HEK293 (cell line): Measurements from ENCODE around the gene OPA3.

Experiments
- CTCF ChIA-PET: fragments of 350-600 bp; formaldehyde crosslinking; extraction: SDS; loops from one replicate; lab custom pipeline; 2021; ENCODE audit warnings: antibody characterized with exemption; lab: Yijun Ruan, JAX
- POLR2A ChIA-PET: fragments of 300-600 bp; formaldehyde crosslinking; extraction: SDS; loops from one replicate; lab custom pipeline; 2020; ENCODE audit warnings: antibody characterized with exemption, inconsistent platforms; lab: Yijun Ruan, JAX
- H3K27ac ChIP-seq: fragments of 200-500 bp; sonication (Bioruptor generic); 2 replicates; pipeline ENCODE4 v1.5.1; 2014; ENCODE audit warnings: low read depth, low read length, control low read depth, inconsistent platforms; ENCODE audit errors: extremely low read depth
- H3K36me3 ChIP-seq, 2 experiments: fragments of 200-500 bp in 1 of 2; sonication (Bioruptor generic) in 1 of 2; 1 replicate in 1 of 2; 2 replicates in 1 of 2; pipeline ENCODE4 v1.5.1; 2014 to 2017; ENCODE audit warnings: inconsistent platforms in 2 of 2, low read length in 2 of 2; ENCODE audit not compliant: control insufficient read depth in 2 of 2, insufficient read depth in 1 of 2
- H3K4me1 ChIP-seq: fragments of 200-500 bp; sonication (Bioruptor generic); 2 replicates; pipeline ENCODE4 v1.5.1; 2014; ENCODE audit warnings: mild to moderate bottlenecking, low read length, inconsistent platforms; ENCODE audit not compliant: control insufficient read depth, insufficient read depth
- H3K4me3 ChIP-seq: 2 replicates; pipeline ENCODE4 v1.5.1; 2011; ENCODE audit warnings: low read depth, mild to moderate bottlenecking, control low read depth, low read length, moderate library complexity
- H3K9me3 ChIP-seq: fragments of 200-500 bp; sonication (Bioruptor generic); 2 replicates; pipeline ENCODE4 v1.5.1; 2014; ENCODE audit warnings: low read depth, low read length, inconsistent platforms; ENCODE audit not compliant: control insufficient read depth, insufficient read depth
- IKZF3 ChIP-seq: fragments of 450-650 bp; IDR thresholded peaks from 2 replicates; pipeline ENCODE4 v1.5.0; 2018; ENCODE audit warnings: missing biosample characterization, mild to moderate bottlenecking, missing genetic modification characterization, moderate library complexity
- KLF1 ChIP-seq: fragments of 450-650 bp; formaldehyde crosslinking; IDR thresholded peaks from 2 replicates; pipeline ENCODE4 v1.5.1; 2016; ENCODE audit warnings: missing biosample characterization, missing genetic modification characterization
- PRDM1 ChIP-seq: fragments of 450-650 bp; formaldehyde crosslinking; IDR thresholded peaks from 2 replicates; pipeline ENCODE4; 2016; ENCODE audit warnings: missing biosample characterization, missing genetic modification characterization
- SCRT1 ChIP-seq: fragments of 450-650 bp; formaldehyde crosslinking; IDR thresholded peaks from 2 replicates; pipeline ENCODE4 v1.5.1; 2016; ENCODE audit warnings: missing biosample characterization, missing genetic modification characterization, borderline replicate concordance
- SCRT2 ChIP-seq: fragments of 450-650 bp; formaldehyde crosslinking; IDR thresholded peaks from 2 replicates; pipeline ENCODE4 v1.5.1; 2016; ENCODE audit warnings: missing biosample characterization, missing genetic modification characterization
- WT1 ChIP-seq: fragments of 450-650 bp; formaldehyde crosslinking; IDR thresholded peaks from 2 replicates; pipeline ENCODE4 v1.5.1; 2016; ENCODE audit warnings: missing biosample characterization, missing genetic modification characterization
- ZBTB48 ChIP-seq: fragments of 450-650 bp; formaldehyde crosslinking; IDR thresholded peaks from 2 replicates; pipeline ENCODE4 v1.5.1; 2016; ENCODE audit warnings: missing biosample characterization, missing genetic modification characterization
- ZBTB7A ChIP-seq: fragments of 450-650 bp; formaldehyde crosslinking; IDR thresholded peaks from 2 replicates; pipeline ENCODE4 v1.5.1; 2016; ENCODE audit warnings: low read depth, missing biosample characterization, missing genetic modification characterization
- ZNF214 ChIP-seq: fragments of 450-650 bp; formaldehyde crosslinking; IDR thresholded peaks from 2 replicates; pipeline ENCODE4 v1.5.1; 2017; ENCODE audit warnings: missing biosample characterization, mild to moderate bottlenecking, missing genetic modification characterization, borderline replicate concordance
- ZNF23 ChIP-seq: fragments of 450-650 bp; formaldehyde crosslinking; IDR thresholded peaks from 2 replicates; pipeline ENCODE4 v1.5.1; 2016; ENCODE audit warnings: missing biosample characterization, missing genetic modification characterization, borderline replicate concordance
- ZNF266 ChIP-seq: fragments of 450-650 bp; formaldehyde crosslinking; IDR thresholded peaks from 2 replicates; pipeline ENCODE4 v1.5.1; 2016; ENCODE audit warnings: missing biosample characterization, missing genetic modification characterization, low read depth
- ZNF626 ChIP-seq: fragments of 450-650 bp; sonication (Bioruptor Pico); formaldehyde crosslinking; IDR thresholded peaks from 2 replicates; pipeline ENCODE4 v1.5.1; 2018; ENCODE audit warnings: missing biosample characterization, missing genetic modification characterization, inconsistent platforms
- ZNF654 ChIP-seq: fragments of 450-650 bp; formaldehyde crosslinking; IDR thresholded peaks from 2 replicates; pipeline ENCODE4 v1.5.1; 2016; ENCODE audit warnings: low read depth, missing biosample characterization, missing genetic modification characterization
- TF ChIP-seq, protein P1 (sequence below): fragments of 450-650 bp; formaldehyde crosslinking; IDR thresholded peaks from 2 replicates; pipeline ENCODE4 v1.5.1; 2016; ENCODE audit warnings: missing biosample characterization, missing genetic modification characterization
- TF ChIP-seq, protein P2 (sequence below): fragments of 450-650 bp; formaldehyde crosslinking; IDR thresholded peaks from 2 replicates; pipeline ENCODE4; 2016; ENCODE audit warnings: missing biosample characterization, missing genetic modification characterization
- TF ChIP-seq, protein P3 (sequence below): fragments of 450-650 bp; formaldehyde crosslinking; conservative IDR thresholded peaks from 2 replicates; pipeline ENCODE4 v1.5.1; 2016; ENCODE audit warnings: low read depth, missing biosample characterization, missing genetic modification characterization
- TF ChIP-seq, protein P4 (sequence below): fragments of 450-650 bp; formaldehyde crosslinking; IDR thresholded peaks from 2 replicates; pipeline ENCODE4 v1.5.1; 2017; ENCODE audit warnings: missing biosample characterization, missing genetic modification characterization
- TF ChIP-seq, protein P5 (sequence below): fragments of 450-650 bp; IDR thresholded peaks from 2 replicates; pipeline ENCODE4 v1.5.1; 2018; ENCODE audit warnings: missing biosample characterization, missing genetic modification characterization

The OPA3 gene

DNA sequence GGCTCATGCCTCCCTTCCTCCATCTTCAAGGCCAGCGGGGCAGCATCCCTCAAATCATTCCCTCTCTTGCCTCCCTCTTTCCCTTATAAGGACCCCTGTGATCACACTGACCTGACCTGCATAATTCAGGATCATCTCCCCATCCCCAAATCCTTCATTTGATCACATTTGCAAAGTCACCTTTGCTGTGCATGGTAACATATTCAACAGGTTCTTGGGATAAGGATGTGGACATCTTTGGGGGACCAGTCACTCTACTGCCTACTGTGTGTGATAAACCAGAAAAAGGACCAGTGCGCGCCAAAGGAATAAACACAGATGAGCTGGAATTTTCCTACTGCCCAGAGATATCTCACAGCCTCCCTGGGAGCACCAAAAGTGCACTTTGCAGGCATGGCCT, 7.9 kb downstream of the OPA3 start:
- Histone ChIP-seq H3K36me3 (peaks cover 0 to under 1% of the 10 kb centered on the region in 2 experiments; a peak in 1 of 3 replicates), H3K9me3 (no peaks in the 10 kb centered on the region), H3K4me1 (peaks cover 4% of the 10 kb centered on the region), H3K4me3 (no peak overlapping the region), H3K27ac (no peak overlapping the region)
- CTCF ChIA-PET: interaction anchor here (0.5 to 1.4 kb wide), 4 partner anchors 19 to 308 kb away, joined by 3 to 7 read pairs (median 4); no protein-coding TSS in a partner anchor
- no peak for TF ChIP-seq ZNF23 (tag by site-specific recombination)
- TF ChIP-seq SCRT1: peak; percentile 89
- TF ChIP-seq SCRT2 (tag by site-specific recombination): peak; percentile 91
- TF ChIP-seq, protein P1, sequence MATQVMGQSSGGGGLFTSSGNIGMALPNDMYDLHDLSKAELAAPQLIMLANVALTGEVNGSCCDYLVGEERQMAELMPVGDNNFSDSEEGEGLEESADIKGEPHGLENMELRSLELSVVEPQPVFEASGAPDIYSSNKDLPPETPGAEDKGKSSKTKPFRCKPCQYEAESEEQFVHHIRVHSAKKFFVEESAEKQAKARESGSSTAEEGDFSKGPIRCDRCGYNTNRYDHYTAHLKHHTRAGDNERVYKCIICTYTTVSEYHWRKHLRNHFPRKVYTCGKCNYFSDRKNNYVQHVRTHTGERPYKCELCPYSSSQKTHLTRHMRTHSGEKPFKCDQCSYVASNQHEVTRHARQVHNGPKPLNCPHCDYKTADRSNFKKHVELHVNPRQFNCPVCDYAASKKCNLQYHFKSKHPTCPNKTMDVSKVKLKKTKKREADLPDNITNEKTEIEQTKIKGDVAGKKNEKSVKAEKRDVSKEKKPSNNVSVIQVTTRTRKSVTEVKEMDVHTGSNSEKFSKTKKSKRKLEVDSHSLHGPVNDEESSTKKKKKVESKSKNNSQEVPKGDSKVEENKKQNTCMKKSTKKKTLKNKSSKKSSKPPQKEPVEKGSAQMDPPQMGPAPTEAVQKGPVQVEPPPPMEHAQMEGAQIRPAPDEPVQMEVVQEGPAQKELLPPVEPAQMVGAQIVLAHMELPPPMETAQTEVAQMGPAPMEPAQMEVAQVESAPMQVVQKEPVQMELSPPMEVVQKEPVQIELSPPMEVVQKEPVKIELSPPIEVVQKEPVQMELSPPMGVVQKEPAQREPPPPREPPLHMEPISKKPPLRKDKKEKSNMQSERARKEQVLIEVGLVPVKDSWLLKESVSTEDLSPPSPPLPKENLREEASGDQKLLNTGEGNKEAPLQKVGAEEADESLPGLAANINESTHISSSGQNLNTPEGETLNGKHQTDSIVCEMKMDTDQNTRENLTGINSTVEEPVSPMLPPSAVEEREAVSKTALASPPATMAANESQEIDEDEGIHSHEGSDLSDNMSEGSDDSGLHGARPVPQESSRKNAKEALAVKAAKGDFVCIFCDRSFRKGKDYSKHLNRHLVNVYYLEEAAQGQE (tag by site-specific recombination): no peak
- POLR2A ChIA-PET: interaction anchor here (0.8 kb wide), 1 partner anchor 54 kb away, joined by 3 read pairs; no protein-coding TSS in a partner anchor

DNA sequence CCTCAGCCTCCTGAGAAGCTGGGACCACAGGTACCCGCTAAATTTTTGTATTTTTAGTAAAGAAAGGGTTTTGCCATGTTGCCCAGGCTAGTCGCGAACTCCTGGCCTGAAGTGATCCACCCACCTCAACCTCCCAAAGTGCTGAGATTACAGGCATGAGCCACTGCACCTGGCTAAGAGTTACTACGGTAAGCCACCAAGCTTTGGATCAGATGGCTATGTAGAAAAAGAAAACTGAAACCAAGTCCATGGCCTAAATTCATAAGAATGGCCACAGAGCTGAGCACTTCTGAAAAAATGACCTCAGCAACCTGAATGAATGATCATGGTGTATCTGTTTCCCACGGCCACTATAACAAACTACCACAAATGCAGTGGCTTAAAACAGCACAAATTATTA, 9.4 kb downstream of the OPA3 start:
- POLR2A ChIA-PET: no interaction called here

DNA sequence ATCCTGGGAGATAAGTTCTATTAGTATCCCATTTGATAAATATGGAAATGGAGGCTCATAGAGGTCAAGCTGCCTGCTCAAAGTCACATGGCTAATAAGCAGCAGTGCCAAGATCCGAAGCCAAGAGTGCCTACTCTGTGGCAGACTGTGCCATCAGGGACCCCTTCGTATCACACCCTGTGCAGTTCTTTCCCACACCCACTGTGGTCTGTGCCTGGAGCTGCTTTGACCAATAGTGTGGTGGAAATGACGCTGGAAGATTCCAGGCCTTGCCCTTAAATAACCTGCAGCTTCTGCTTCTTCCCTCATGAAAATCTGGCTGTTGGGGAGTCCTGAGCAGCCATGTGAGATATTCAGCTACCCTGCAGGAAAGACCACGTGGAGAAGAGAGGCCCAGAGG, 10.1 kb downstream of the OPA3 start:
- ChIA-PET CTCF (interaction anchor here (1.1 to 1.7 kb wide), 2 partner anchors 16 to 50 kb away, joined by 5 to 7 read pairs; no protein-coding TSS in a partner anchor), POLR2A (interaction anchor here (0.7 kb wide), 1 partner anchor 78 kb away, joined by 4 read pairs; no protein-coding TSS in a partner anchor)
- H3K4me3 ChIP-seq: no peak overlapping the region
- H3K27ac ChIP-seq: 0 out of 2 replicates have a peak overlapping the region, but pooled peaks have one; percentile 41
- peaks cover 4% of the 10 kb centered on the region for H3K4me1 ChIP-seq
- H3K36me3 ChIP-seq: no peaks in the 10 kb centered on the region; a peak in 1 of 3 replicates
- H3K9me3 ChIP-seq: no peaks in the 10 kb centered on the region
- no peak for TF ChIP-seq ZBTB48 (tag by site-specific recombination)
- TF ChIP-seq IKZF3 (tag by site-specific recombination): no peak
- TF ChIP-seq, protein P2, sequence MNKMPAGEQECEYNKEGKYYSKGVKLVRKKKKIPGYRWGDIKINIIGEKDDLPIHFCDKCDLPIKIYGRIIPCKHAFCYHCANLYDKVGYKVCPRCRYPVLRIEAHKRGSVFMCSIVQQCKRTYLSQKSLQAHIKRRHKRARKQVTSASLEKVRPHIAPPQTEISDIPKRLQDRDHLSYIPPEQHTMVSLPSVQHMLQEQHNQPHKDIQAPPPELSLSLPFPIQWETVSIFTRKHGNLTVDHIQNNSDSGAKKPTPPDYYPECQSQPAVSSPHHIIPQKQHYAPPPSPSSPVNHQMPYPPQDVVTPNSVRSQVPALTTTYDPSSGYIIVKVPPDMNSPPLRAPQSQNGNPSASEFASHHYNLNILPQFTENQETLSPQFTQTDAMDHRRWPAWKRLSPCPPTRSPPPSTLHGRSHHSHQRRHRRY (tag by site-specific recombination): no peak
- no peak for TF ChIP-seq PRDM1
- TF ChIP-seq ZBTB7A (tag by site-specific recombination): no peak
- TF ChIP-seq ZNF214: no peak
- TF ChIP-seq, protein P3, sequence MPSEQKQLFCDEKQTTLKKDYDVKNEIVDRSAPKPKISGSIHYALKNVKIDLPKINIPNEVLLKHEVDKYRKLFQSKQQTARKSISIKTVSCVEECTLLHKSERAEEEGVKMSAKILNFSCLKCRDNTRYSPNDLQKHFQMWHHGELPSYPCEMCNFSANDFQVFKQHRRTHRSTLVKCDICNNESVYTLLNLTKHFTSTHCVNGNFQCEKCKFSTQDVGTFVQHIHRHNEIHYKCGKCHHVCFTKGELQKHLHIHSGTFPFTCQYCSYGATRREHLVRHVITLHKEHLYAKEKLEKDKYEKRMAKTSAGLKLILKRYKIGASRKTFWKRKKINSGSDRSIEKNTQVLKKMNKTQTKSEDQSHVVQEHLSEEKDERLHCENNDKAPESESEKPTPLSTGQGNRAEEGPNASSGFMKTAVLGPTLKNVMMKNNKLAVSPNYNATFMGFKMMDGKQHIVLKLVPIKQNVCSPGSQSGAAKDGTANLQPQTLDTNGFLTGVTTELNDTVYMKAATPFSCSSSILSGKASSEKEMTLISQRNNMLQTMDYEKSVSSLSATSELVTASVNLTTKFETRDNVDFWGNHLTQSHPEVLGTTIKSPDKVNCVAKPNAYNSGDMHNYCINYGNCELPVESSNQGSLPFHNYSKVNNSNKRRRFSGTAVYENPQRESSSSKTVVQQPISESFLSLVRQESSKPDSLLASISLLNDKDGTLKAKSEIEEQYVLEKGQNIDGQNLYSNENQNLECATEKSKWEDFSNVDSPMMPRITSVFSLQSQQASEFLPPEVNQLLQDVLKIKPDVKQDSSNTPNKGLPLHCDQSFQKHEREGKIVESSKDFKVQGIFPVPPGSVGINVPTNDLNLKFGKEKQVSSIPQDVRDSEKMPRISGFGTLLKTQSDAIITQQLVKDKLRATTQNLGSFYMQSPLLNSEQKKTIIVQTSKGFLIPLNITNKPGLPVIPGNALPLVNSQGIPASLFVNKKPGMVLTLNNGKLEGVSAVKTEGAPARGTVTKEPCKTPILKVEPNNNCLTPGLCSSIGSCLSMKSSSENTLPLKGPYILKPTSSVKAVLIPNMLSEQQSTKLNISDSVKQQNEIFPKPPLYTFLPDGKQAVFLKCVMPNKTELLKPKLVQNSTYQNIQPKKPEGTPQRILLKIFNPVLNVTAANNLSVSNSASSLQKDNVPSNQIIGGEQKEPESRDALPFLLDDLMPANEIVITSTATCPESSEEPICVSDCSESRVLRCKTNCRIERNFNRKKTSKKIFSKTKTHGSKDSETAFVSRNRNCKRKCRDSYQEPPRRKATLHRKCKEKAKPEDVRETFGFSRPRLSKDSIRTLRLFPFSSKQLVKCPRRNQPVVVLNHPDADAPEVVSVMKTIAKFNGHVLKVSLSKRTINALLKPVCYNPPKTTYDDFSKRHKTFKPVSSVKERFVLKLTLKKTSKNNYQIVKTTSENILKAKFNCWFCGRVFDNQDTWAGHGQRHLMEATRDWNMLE (tag by site-specific recombination): no peak
- no peak for TF ChIP-seq ZNF654

More for the DNA sequence above, 9.4 kb downstream of the OPA3 start:
- CTCF ChIA-PET: interaction anchor here (0.8 to 1.7 kb wide), 4 partner anchors 17 to 105 kb away, joined by 3 to 7 read pairs (median 6); no protein-coding TSS in a partner anchor
- H3K4me3 ChIP-seq: no peak overlapping the region
- no peaks in the 10 kb centered on the region for H3K9me3 ChIP-seq
- H3K36me3 ChIP-seq: no peaks in the 10 kb centered on the region; a peak in 1 of 3 replicates
- TF ChIP-seq KLF1 (tag by site-specific recombination) (no peak), ZNF626 (tag by site-specific recombination) (no peak), ZNF266 (no peak), WT1 (tag by site-specific recombination) (no peak)
- TF ChIP-seq, protein P4, sequence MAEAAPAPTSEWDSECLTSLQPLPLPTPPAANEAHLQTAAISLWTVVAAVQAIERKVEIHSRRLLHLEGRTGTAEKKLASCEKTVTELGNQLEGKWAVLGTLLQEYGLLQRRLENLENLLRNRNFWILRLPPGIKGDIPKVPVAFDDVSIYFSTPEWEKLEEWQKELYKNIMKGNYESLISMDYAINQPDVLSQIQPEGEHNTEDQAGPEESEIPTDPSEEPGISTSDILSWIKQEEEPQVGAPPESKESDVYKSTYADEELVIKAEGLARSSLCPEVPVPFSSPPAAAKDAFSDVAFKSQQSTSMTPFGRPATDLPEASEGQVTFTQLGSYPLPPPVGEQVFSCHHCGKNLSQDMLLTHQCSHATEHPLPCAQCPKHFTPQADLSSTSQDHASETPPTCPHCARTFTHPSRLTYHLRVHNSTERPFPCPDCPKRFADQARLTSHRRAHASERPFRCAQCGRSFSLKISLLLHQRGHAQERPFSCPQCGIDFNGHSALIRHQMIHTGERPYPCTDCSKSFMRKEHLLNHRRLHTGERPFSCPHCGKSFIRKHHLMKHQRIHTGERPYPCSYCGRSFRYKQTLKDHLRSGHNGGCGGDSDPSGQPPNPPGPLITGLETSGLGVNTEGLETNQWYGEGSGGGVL (tag by site-specific recombination): no peak
- TF ChIP-seq, protein P5, sequence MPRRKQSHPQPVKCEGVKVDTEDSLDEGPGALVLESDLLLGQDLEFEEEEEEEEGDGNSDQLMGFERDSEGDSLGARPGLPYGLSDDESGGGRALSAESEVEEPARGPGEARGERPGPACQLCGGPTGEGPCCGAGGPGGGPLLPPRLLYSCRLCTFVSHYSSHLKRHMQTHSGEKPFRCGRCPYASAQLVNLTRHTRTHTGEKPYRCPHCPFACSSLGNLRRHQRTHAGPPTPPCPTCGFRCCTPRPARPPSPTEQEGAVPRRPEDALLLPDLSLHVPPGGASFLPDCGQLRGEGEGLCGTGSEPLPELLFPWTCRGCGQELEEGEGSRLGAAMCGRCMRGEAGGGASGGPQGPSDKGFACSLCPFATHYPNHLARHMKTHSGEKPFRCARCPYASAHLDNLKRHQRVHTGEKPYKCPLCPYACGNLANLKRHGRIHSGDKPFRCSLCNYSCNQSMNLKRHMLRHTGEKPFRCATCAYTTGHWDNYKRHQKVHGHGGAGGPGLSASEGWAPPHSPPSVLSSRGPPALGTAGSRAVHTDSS (tag by site-specific recombination): no peak
- TF ChIP-seq, all 188 proteins: peak for 0
- H3K4me1 ChIP-seq: peaks cover 4% of the 10 kb centered on the region
- H3K27ac ChIP-seq: peak overlapping the region; percentile 41; the same call in 1 of the 2 replicates
